ENCODE data around the gene LSAMP.

Gene LSAMP

GRCh38 chr3:116083683-116084082 is 361.6 kb downstream of the LSAMP start (continued):
- TF ChIP-seq ZNF311 (tag by site-specific recombination; IDR thresholded peaks at IDR 0.05; ENCODE audit: borderline replicate concordance) = no peak
- no peak for TF ChIP-seq ZNF555 (tag by site-specific recombination; conservative IDR thresholded peaks at IDR 0.05)
- no peak for TF ChIP-seq ZNF140 (tag by site-specific recombination; IDR thresholded peaks at IDR 0.05)
- TF ChIP-seq ZBTB21 (tag by site-specific recombination; IDR thresholded peaks at IDR 0.05) = no peak
- TF ChIP-seq YY2 (tag by site-specific recombination; IDR thresholded peaks at IDR 0.05) = no peak

GRCh38 chr3:116078561-116078960 is 366.7 kb downstream of the LSAMP start:
- CTCF ChIA-PET = no interaction called here
- TF ChIP-seq, protein P1, sequence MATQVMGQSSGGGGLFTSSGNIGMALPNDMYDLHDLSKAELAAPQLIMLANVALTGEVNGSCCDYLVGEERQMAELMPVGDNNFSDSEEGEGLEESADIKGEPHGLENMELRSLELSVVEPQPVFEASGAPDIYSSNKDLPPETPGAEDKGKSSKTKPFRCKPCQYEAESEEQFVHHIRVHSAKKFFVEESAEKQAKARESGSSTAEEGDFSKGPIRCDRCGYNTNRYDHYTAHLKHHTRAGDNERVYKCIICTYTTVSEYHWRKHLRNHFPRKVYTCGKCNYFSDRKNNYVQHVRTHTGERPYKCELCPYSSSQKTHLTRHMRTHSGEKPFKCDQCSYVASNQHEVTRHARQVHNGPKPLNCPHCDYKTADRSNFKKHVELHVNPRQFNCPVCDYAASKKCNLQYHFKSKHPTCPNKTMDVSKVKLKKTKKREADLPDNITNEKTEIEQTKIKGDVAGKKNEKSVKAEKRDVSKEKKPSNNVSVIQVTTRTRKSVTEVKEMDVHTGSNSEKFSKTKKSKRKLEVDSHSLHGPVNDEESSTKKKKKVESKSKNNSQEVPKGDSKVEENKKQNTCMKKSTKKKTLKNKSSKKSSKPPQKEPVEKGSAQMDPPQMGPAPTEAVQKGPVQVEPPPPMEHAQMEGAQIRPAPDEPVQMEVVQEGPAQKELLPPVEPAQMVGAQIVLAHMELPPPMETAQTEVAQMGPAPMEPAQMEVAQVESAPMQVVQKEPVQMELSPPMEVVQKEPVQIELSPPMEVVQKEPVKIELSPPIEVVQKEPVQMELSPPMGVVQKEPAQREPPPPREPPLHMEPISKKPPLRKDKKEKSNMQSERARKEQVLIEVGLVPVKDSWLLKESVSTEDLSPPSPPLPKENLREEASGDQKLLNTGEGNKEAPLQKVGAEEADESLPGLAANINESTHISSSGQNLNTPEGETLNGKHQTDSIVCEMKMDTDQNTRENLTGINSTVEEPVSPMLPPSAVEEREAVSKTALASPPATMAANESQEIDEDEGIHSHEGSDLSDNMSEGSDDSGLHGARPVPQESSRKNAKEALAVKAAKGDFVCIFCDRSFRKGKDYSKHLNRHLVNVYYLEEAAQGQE (tag by site-specific recombination; IDR thresholded peaks at IDR 0.05) = no peak
- no peak for TF ChIP-seq ZNF521 (tag by site-specific recombination; IDR thresholded peaks at IDR 0.05)
- TF ChIP-seq ZNF629 (tag by site-specific recombination; IDR thresholded peaks at IDR 0.05) = no peak
- TF ChIP-seq ZSCAN23 (tag by site-specific recombination; IDR thresholded peaks at IDR 0.05) = no peak
- TF ChIP-seq SALL2 (tag by site-specific recombination; IDR thresholded peaks at IDR 0.05; ENCODE audit: borderline replicate concordance) = no peak
- no peak for TF ChIP-seq ZNF19 (tag by site-specific recombination; IDR thresholded peaks at IDR 0.05; ENCODE audit: low read depth)
- TF ChIP-seq ZNF701 (tag by site-specific recombination; IDR thresholded peaks at IDR 0.05) = no peak
- TF ChIP-seq GLIS1 (tag by site-specific recombination; IDR thresholded peaks at IDR 0.05) = no peak
- no peak for TF ChIP-seq HOXC10 (CRISPR knock-in tag; IDR thresholded peaks at IDR 0.05)
- no peaks in the 10 kb centered on the region for H3K36me3 ChIP-seq (ENCODE audit: control insufficient read depth in 2 of 2, insufficient read depth in 1 of 2, low read length in 2 of 2)
- no peaks in the 10 kb centered on the region for H3K4me1 ChIP-seq (ENCODE audit: control insufficient read depth, insufficient read depth, low read length)
- no peaks in the 10 kb centered on the region for H3K9me3 ChIP-seq (ENCODE audit: control insufficient read depth, insufficient read depth, low read depth, low read length)
- POLR2A ChIA-PET = no interaction called here
- no peak overlapping the region for H3K27ac ChIP-seq (ENCODE audit: extremely low read depth, low read depth, low read length)
- H3K4me3 ChIP-seq (ENCODE audit: low read depth, low read length) = no peak overlapping the region

- no peak overlapping the region for H3K4me3 ChIP-seq (ENCODE audit: low read depth, low read length)
- H3K9me3 ChIP-seq (ENCODE audit: control insufficient read depth, insufficient read depth, low read depth, low read length) = no peaks in the 10 kb centered on the region
- H3K4me1 ChIP-seq (ENCODE audit: control insufficient read depth, insufficient read depth, low read length) = no peaks in the 10 kb centered on the region
- H3K36me3 ChIP-seq (ENCODE audit: control insufficient read depth in 2 of 2, insufficient read depth in 1 of 2, low read length in 2 of 2) = no peaks in the 10 kb centered on the region
- ChIA-PET CTCF (no interaction called here), POLR2A (no interaction called here)
- H3K27ac ChIP-seq (ENCODE audit: extremely low read depth, low read depth, low read length) = no peak overlapping the region
- TF ChIP-seq ZNF132 (tag by site-specific recombination; IDR thresholded peaks at IDR 0.05; ENCODE audit: borderline replicate concordance) = no peak
- TF ChIP-seq, protein P2, sequence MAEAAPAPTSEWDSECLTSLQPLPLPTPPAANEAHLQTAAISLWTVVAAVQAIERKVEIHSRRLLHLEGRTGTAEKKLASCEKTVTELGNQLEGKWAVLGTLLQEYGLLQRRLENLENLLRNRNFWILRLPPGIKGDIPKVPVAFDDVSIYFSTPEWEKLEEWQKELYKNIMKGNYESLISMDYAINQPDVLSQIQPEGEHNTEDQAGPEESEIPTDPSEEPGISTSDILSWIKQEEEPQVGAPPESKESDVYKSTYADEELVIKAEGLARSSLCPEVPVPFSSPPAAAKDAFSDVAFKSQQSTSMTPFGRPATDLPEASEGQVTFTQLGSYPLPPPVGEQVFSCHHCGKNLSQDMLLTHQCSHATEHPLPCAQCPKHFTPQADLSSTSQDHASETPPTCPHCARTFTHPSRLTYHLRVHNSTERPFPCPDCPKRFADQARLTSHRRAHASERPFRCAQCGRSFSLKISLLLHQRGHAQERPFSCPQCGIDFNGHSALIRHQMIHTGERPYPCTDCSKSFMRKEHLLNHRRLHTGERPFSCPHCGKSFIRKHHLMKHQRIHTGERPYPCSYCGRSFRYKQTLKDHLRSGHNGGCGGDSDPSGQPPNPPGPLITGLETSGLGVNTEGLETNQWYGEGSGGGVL (tag by site-specific recombination; IDR thresholded peaks at IDR 0.05) = no peak
- no peak for TF ChIP-seq PRDM4 (tag by site-specific recombination; IDR thresholded peaks at IDR 0.05)
- TF ChIP-seq ZFP37 (tag by site-specific recombination; IDR thresholded peaks at IDR 0.05) = no peak
- no peak for TF ChIP-seq SCRT1 (tag by site-specific recombination; IDR thresholded peaks at IDR 0.05; ENCODE audit: borderline replicate concordance)
- TF ChIP-seq ZNF596 (tag by site-specific recombination; IDR thresholded peaks at IDR 0.05) = no peak
- no peak for TF ChIP-seq ZNF37A (tag by site-specific recombination; IDR thresholded peaks at IDR 0.05)
- TF ChIP-seq ZNF792 (tag by site-specific recombination; IDR thresholded peaks at IDR 0.05) = no peak
- no peak for TF ChIP-seq MZF1 (tag by site-specific recombination; IDR thresholded peaks at IDR 0.05; ENCODE audit: borderline replicate concordance)
- TF ChIP-seq ZNF701 (tag by site-specific recombination; IDR thresholded peaks at IDR 0.05) = no peak
- no peak for TF ChIP-seq HIC1 (tag by site-specific recombination; IDR thresholded peaks at IDR 0.05)
- TF ChIP-seq OSR2 (tag by site-specific recombination; IDR thresholded peaks at IDR 0.05) = no peak
- TF ChIP-seq HOXD13 (CRISPR knock-in tag; IDR thresholded peaks at IDR 0.05; ENCODE audit: borderline replicate concordance) = no peak
Measured at GRCh38 chr3:116077557-116077956, 367.7 kb downstream of the LSAMP start.
